ENCODE measurements around the gene DENND11.
A peak's percentile ranks its signal among the peaks of the same experiment; 100 is the strongest.

Gene DENND11

GRCh38 chr7:141702047-141702567, at the start of gene DENND11:
TSS of gene DENND11 (minus strand) at chr7:141702166. CDS start at chr7:141702153, 13 bp downstream.
- Histone ChIP-seq H3K27me3 (ENCODE audit: control insufficient read depth, insufficient read depth, low read length) (no peaks in the 10 kb centered on the region), H3K9ac (no peak within 1 kb of the TSS), H3K9me3 (ENCODE audit: control insufficient read depth, low read length) (no peaks in the 10 kb centered on the region), H3K4me1 (peaks cover 22% of the 10 kb centered on the region), H3K4me2 (ENCODE audit: low read length) (peak within 1 kb of the TSS; percentile 70), H2AFZ (peak within 1 kb of the TSS; percentile 89), H3K4me3 (ENCODE audit: low read depth, low read length) (peak within 1 kb of the TSS; percentile 59), H3K36me3 (ENCODE audit: control insufficient read depth, insufficient read depth, low read length) (no peaks in the 10 kb centered on the region), H3K79me2 (peaks cover 10% of the 10 kb centered on the region), H3K27ac (peak within 1 kb of the TSS; percentile 75)
- TF ChIP-seq CTCF (IDR thresholded peaks at IDR 0.05): no peak

GRCh38 chr7:141748396-141748795, 46.4 kb upstream of the DENND11 start:
- Histone ChIP-seq H3K79me2 (no peaks in the 10 kb centered on the region), H3K4me2 (ENCODE audit: low read length) (no peak overlapping the region), H3K36me3 (ENCODE audit: control insufficient read depth, insufficient read depth, low read length) (peaks cover 2% of the 10 kb centered on the region), H2AFZ (no peak overlapping the region), H3K9ac (no peak overlapping the region), H3K27me3 (ENCODE audit: control insufficient read depth, insufficient read depth, low read length) (no peaks in the 10 kb centered on the region), H3K27ac (no peak overlapping the region), H3K4me3 (ENCODE audit: low read depth, low read length) (no peak overlapping the region), H3K9me3 (ENCODE audit: control insufficient read depth, low read length) (no peaks in the 10 kb centered on the region), H3K4me1 (no peaks in the 10 kb centered on the region)
- no peak for TF ChIP-seq CTCF (IDR thresholded peaks at IDR 0.05)

- Histone ChIP-seq H3K4me2 (ENCODE audit: low read length) (no peak overlapping the region), H3K36me3 (ENCODE audit: control insufficient read depth, insufficient read depth, low read length) (no peaks in the 10 kb centered on the region), H2AFZ (no peak overlapping the region), H3K27me3 (ENCODE audit: control insufficient read depth, insufficient read depth, low read length) (no peaks in the 10 kb centered on the region), H3K27ac (no peak overlapping the region), H3K9me3 (ENCODE audit: control insufficient read depth, low read length) (no peaks in the 10 kb centered on the region), H3K4me3 (ENCODE audit: low read depth, low read length) (no peak overlapping the region), H3K79me2 (no peaks in the 10 kb centered on the region), H3K9ac (no peak overlapping the region), H3K4me1 (no peaks in the 10 kb centered on the region)
- no peak for TF ChIP-seq CTCF (IDR thresholded peaks at IDR 0.05)
These were observed 42.2 kb upstream of the DENND11 start for GRCh38 chr7:141744131-141744530.

GRCh38 chr7:141742229-141742628, 40.3 kb upstream of the DENND11 start:
- Histone ChIP-seq H3K9me3 (ENCODE audit: control insufficient read depth, low read length) (no peaks in the 10 kb centered on the region), H3K9ac (no peak overlapping the region), H2AFZ (no peak overlapping the region), H3K79me2 (peaks cover 5% of the 10 kb centered on the region), H3K27ac (no peak overlapping the region), H3K4me3 (ENCODE audit: low read depth, low read length) (no peak overlapping the region), H3K27me3 (ENCODE audit: control insufficient read depth, insufficient read depth, low read length) (no peaks in the 10 kb centered on the region), H3K36me3 (ENCODE audit: control insufficient read depth, insufficient read depth, low read length) (no peaks in the 10 kb centered on the region), H3K4me1 (no peaks in the 10 kb centered on the region), H3K4me2 (ENCODE audit: low read length) (no peak overlapping the region)
- TF ChIP-seq CTCF (IDR thresholded peaks at IDR 0.05): no peak

- Histone ChIP-seq H3K27me3 (ENCODE audit: control insufficient read depth, insufficient read depth, low read length) (no peaks in the 10 kb centered on the region), H3K9ac (no peak overlapping the region), H3K9me3 (ENCODE audit: control insufficient read depth, low read length) (no peaks in the 10 kb centered on the region), H3K4me3 (ENCODE audit: low read depth, low read length) (peak overlapping the region; percentile 86), H3K4me2 (ENCODE audit: low read length) (peak overlapping the region; percentile 74), H3K79me2 (peaks cover 5% of the 10 kb centered on the region), H3K27ac (no peak overlapping the region), H3K4me1 (no peaks in the 10 kb centered on the region), H2AFZ (no peak overlapping the region), H3K36me3 (ENCODE audit: control insufficient read depth, insufficient read depth, low read length) (no peaks in the 10 kb centered on the region)
- no peak for TF ChIP-seq CTCF (IDR thresholded peaks at IDR 0.05)
These were observed 37.3 kb upstream of the DENND11 start for GRCh38 chr7:141739250-141739649.

Data from parathyroid adenoma (tissue), 2 donors.